ENCODE measurements around the gene ASB12.

ASB12 gene

GRCh38 chrX:64182208-64182607 lies 48.2 kb downstream of the ASB12 start:
- CTCF ChIA-PET, result no interaction called here

More at GRCh38 chrX:64182208-64182607, 48.2 kb downstream of the ASB12 start:
- Histone ChIP-seq H3K27ac (ENCODE audit: extremely low read depth, low read depth, low read length) (no peak overlapping the region), H3K4me3 (ENCODE audit: low read depth, low read length) (no peak overlapping the region), H3K9me3 (ENCODE audit: control insufficient read depth, insufficient read depth, low read depth, low read length) (no peaks in the 10 kb centered on the region), H3K36me3 (ENCODE audit: control insufficient read depth in 2 of 2, insufficient read depth in 1 of 2, low read length in 2 of 2) (peaks cover 0 to under 1% of the 10 kb centered on the region in 2 experiments; a peak in 1 of 3 replicates), H3K4me1 (ENCODE audit: control insufficient read depth, insufficient read depth, low read length) (no peaks in the 10 kb centered on the region)
- TF ChIP-seq ZNF350 (tag by site-specific recombination; IDR thresholded peaks at IDR 0.05), result no peak
- TF ChIP-seq PRDM2 (tag by site-specific recombination; IDR thresholded peaks at IDR 0.05; ENCODE audit: borderline replicate concordance), result no peak
- no peak for TF ChIP-seq ZNF514 (tag by site-specific recombination; IDR thresholded peaks at IDR 0.05)
- TF ChIP-seq SCRT1 (tag by site-specific recombination; IDR thresholded peaks at IDR 0.05; ENCODE audit: borderline replicate concordance), result no peak
- no peak for TF ChIP-seq BCL6B (tag by site-specific recombination; IDR thresholded peaks at IDR 0.05)
- TF ChIP-seq ZIC2 (tag by site-specific recombination; IDR thresholded peaks at IDR 0.05), result no peak
- no peak for TF ChIP-seq SP3 (tag by site-specific recombination; IDR thresholded peaks at IDR 0.05)
- TF ChIP-seq ZNF558 (tag by site-specific recombination; IDR thresholded peaks at IDR 0.05), result no peak
- TF ChIP-seq, protein P1, sequence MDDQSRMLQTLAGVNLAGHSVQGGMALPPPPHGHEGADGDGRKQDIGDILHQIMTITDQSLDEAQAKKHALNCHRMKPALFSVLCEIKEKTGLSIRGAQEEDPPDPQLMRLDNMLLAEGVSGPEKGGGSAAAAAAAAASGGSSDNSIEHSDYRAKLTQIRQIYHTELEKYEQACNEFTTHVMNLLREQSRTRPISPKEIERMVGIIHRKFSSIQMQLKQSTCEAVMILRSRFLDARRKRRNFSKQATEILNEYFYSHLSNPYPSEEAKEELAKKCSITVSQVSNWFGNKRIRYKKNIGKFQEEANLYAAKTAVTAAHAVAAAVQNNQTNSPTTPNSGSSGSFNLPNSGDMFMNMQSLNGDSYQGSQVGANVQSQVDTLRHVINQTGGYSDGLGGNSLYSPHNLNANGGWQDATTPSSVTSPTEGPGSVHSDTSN (CRISPR knock-in tag; IDR thresholded peaks at IDR 0.05), result no peak
- TF ChIP-seq, protein P2, sequence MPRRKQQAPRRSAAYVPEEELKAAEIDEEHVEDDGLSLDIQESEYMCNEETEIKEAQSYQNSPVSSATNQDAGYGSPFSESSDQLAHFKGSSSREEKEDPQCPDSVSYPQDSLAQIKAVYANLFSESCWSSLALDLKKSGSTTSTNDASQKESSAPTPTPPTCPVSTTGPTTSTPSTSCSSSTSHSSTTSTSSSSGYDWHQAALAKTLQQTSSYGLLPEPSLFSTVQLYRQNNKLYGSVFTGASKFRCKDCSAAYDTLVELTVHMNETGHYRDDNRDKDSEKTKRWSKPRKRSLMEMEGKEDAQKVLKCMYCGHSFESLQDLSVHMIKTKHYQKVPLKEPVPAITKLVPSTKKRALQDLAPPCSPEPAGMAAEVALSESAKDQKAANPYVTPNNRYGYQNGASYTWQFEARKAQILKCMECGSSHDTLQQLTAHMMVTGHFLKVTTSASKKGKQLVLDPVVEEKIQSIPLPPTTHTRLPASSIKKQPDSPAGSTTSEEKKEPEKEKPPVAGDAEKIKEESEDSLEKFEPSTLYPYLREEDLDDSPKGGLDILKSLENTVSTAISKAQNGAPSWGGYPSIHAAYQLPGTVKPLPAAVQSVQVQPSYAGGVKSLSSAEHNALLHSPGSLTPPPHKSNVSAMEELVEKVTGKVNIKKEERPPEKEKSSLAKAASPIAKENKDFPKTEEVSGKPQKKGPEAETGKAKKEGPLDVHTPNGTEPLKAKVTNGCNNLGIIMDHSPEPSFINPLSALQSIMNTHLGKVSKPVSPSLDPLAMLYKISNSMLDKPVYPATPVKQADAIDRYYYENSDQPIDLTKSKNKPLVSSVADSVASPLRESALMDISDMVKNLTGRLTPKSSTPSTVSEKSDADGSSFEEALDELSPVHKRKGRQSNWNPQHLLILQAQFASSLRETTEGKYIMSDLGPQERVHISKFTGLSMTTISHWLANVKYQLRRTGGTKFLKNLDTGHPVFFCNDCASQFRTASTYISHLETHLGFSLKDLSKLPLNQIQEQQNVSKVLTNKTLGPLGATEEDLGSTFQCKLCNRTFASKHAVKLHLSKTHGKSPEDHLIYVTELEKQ (tag by site-specific recombination; IDR thresholded peaks at IDR 0.05; ENCODE audit: borderline replicate concordance), result no peak
- POLR2A ChIA-PET, result no interaction called here
